Liver (tissue), 9 donors: ENCODE results near the gene SGSM1. TPM values are rescaled to one million over a fixed set of nuclear protein-coding genes. Genes with fewer than 3 reads are reported as not detected.

ENCODE experiments used
- DNase-seq: peaks from one replicate; pipeline ENCODE4 v3.0.0-alpha.2; 2017; ENCODE audit warnings: low spot score
- H3K27ac ChIP-seq, 2 donors: one replicate each; pipeline ENCODE4 v1.7.0; 2013; ENCODE audit warnings: inconsistent platforms in 2 of 2, low read length in 2 of 2, control low read depth in 1 of 2, low read depth in 1 of 2, mild to moderate bottlenecking in 1 of 2
- H3K27me3 ChIP-seq, 4 donors: one replicate each; pipeline versions ENCODE4 v1.6.1 to v1.7.0; 2013; ENCODE audit warnings: low read length in 3 of 4, inconsistent platforms in 1 of 4, mild to moderate bottlenecking in 1 of 4, moderate library complexity in 1 of 4; ENCODE audit not compliant: control insufficient read depth in 4 of 4, insufficient read depth in 4 of 4
- H3K36me3 ChIP-seq, 4 donors: one replicate each; pipeline versions ENCODE4 v1.6.1 to v1.7.0; 2013; ENCODE audit warnings: low read length in 3 of 4, mild to moderate bottlenecking in 3 of 4, low read depth in 1 of 4, moderate library complexity in 1 of 4; ENCODE audit not compliant: control insufficient read depth in 4 of 4, insufficient read depth in 3 of 4
- H3K4me1 ChIP-seq, 4 donors: one replicate each; pipeline versions ENCODE4 v1.6.1 to v1.7.0; 2013; ENCODE audit warnings: low read length in 3 of 4, mild to moderate bottlenecking in 3 of 4, moderate library complexity in 1 of 4; ENCODE audit not compliant: control insufficient read depth in 4 of 4, insufficient read depth in 4 of 4
- H3K4me3 ChIP-seq, 3 donors: one replicate each; pipeline versions ENCODE4 v1.6.1 to v1.7.0; 2013; ENCODE audit warnings: low read length in 3 of 3, control low read depth in 1 of 3, low read depth in 1 of 3, mild to moderate bottlenecking in 1 of 3
- H3K9ac ChIP-seq, 2 donors: one replicate each; pipeline ENCODE4 v1.7.0; 2013; ENCODE audit warnings: low read length in 2 of 2, mild to moderate bottlenecking in 2 of 2, moderate library complexity in 2 of 2, control low read depth in 1 of 2, low read depth in 1 of 2
- H3K9me3 ChIP-seq, 4 donors: one replicate each; pipeline versions ENCODE4 v1.6.1 to v1.7.0; 2013; ENCODE audit warnings: low read length in 3 of 4; ENCODE audit not compliant: control insufficient read depth in 4 of 4
- EGR1 ChIP-seq, 2 donors: IDR thresholded peaks; 2 replicates each; pipeline ENCODE4 v1.6.1; 2016 to 2018; ENCODE audit warnings: antibody characterized with exemption in 2 of 2, low read depth in 2 of 2
- FOXA1 ChIP-seq: IDR thresholded peaks from 2 replicates; pipeline ENCODE4 v1.6.1; 2016; ENCODE audit warnings: antibody characterized with exemption
- FOXA2 ChIP-seq: IDR thresholded peaks from 2 replicates; pipeline ENCODE4 v1.6.1; 2016; ENCODE audit warnings: antibody characterized with exemption
- GABPA ChIP-seq, 2 donors: IDR thresholded peaks in 1 of 2; conservative IDR thresholded peaks in 1 of 2; 2 replicates each; pipeline ENCODE4 v1.6.1; 2016; ENCODE audit warnings: antibody characterized with exemption in 2 of 2, mild to moderate bottlenecking in 1 of 2, moderate library complexity in 1 of 2
- HNF4A ChIP-seq, 2 donors: conservative IDR thresholded peaks; 2 replicates each; pipeline ENCODE4 v1.6.1; 2016; ENCODE audit warnings: antibody characterized with exemption in 2 of 2, mild to moderate bottlenecking in 2 of 2
- JUND ChIP-seq, 2 donors: IDR thresholded peaks; 2 replicates each; pipeline ENCODE4 v1.6.1; 2016; ENCODE audit warnings: antibody characterized with exemption in 2 of 2
- NR2F2 ChIP-seq: IDR thresholded peaks from 2 replicates; pipeline ENCODE4 v1.6.1; 2016; ENCODE audit warnings: antibody characterized with exemption
- RAD21 ChIP-seq, 2 donors: IDR thresholded peaks; 2 replicates each; pipeline ENCODE4 v1.6.1; 2016; ENCODE audit warnings: antibody characterized with exemption in 2 of 2, mild to moderate bottlenecking in 2 of 2
- RXRA ChIP-seq, 2 donors: IDR thresholded peaks; 2 replicates each; pipeline ENCODE4 v1.6.1; 2017 to 2018; ENCODE audit warnings: antibody characterized with exemption in 2 of 2, mild to moderate bottlenecking in 1 of 2
- SP1 ChIP-seq: IDR thresholded peaks from 2 replicates; pipeline ENCODE4 v1.6.1; 2018; ENCODE audit warnings: antibody characterized with exemption, mild to moderate bottlenecking
- TAF1 ChIP-seq: conservative IDR thresholded peaks from 2 replicates; pipeline ENCODE4 v1.6.1; 2016; ENCODE audit warnings: antibody characterized with exemption, mild to moderate bottlenecking
- YY1 ChIP-seq: IDR thresholded peaks from 2 replicates; pipeline ENCODE4 v1.6.1; 2016; ENCODE audit warnings: antibody characterized with exemption, mild to moderate bottlenecking
- WGBS: extraction: QIAGEN DNeasy Blood & Tissue Kit; methylation state at CpG from one replicate; pipeline ENCODE4 v1.1.7; 2013; 5-methylcytosine and 5-hydroxymethylcytosine counted together
- polyA plus RNA-seq, 2 donors: library from polyadenylated mRNA; stranded (reverse) in 1 of 2; unstranded in 1 of 2; fragments of 200-250 nt in 1 of 2; fragments of >200 nt in 1 of 2; fragmentation: Nextera tagmentation in 1 of 2; extraction: Ambion mirVana in 1 of 2; gene quantifications; one replicate each; pipeline versions ENCODE4 v1.2.1 to v1.2.3, GENCODE V29; 2013 to 2015
- total RNA-seq, 2 donors: library from RNA; depleted of rRNA; stranded (reverse); fragments of >200 nt; gene quantifications; one replicate each; pipeline ENCODE4 v1.2.3, GENCODE V29; 2014
- TF ChIP-seq, protein P1 (sequence below): IDR thresholded peaks from 2 replicates; pipeline ENCODE4 v1.6.1; 2016; ENCODE audit warnings: antibody characterized with exemption
- TF ChIP-seq, protein P2 (sequence below): fragments of 150-350 bp; IDR thresholded peaks from 2 replicates; pipeline ENCODE4 v1.5.1; 2017; ENCODE audit warnings: improper control_type of control experiment, low read depth, low read length; ENCODE audit not compliant: missing input control
- TF ChIP-seq, protein P3 (sequence below): IDR thresholded peaks from 2 replicates; pipeline ENCODE4 v1.6.1; 2016; ENCODE audit warnings: antibody characterized with exemption
- donor health status: healthy.
- donor health status: healthy.
- donor health status: healthy.
- donor health status: healthy.
- donor health status: healthy.

SGSM1 gene
- total and polyA plus RNA-seq, 4 donors: 0.08 to 0.51 (median 0.21) TPM

DNA sequence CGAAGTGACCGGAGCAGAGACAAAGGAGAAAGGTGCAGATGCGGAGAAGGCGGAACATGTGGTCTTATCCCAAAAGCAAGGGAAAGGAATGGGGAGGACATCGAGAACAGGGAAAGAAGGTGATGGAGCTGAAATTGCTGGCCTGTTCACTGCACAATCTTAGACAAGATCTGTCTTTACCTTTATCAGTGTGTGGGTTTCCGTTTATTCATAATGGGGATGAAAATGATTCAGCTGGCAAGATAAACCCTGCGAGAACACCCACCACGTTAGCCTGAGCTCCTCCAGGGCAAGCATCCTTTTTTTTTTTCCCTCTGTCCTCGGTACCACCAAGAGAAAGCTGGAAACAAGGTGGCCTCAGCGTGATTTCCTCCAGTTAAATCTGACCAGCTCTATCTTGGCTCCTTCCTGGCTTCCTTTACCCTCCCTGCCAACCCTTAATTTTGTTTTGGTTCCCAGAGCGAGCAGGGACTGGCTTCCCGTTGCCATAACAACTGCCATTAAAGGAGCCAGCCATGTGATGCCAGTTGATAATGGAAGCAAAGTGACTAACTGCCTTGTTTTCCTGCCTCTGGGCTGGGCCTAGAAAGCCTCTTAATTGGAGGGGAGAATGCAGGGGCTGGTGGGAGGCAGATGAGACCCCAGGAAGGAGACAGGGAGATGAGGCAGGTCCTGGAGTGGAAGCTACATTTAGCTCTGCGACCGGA is 4.2 kb downstream of the SGSM1 start:
- Histone ChIP-seq H3K4me3 (no peak overlapping the region), H3K9me3 (no peaks in the 10 kb centered on the region), H3K27me3 (no peaks in the 10 kb centered on the region), H3K9ac (no peak overlapping the region), H3K4me1 (peaks cover 0 to 5% (median 1%) of the 10 kb centered on the region in 4 donors), H3K27ac (no peak overlapping the region), H3K36me3 (no peaks in the 10 kb centered on the region)
- DNase-seq: no peak
- 84% methylated on average over 14 of the region's 14 CpGs for WGBS
- TF ChIP-seq HNF4A (conservative IDR thresholded peaks at IDR 0.05) (no peak), EGR1 (IDR thresholded peaks at IDR 0.05; ENCODE audit: low read depth in 2 of 2) (no peak), SP1 (no peak), TAF1 (no peak), FOXA1 (no peak), RXRA (IDR thresholded peaks at IDR 0.05) (no peak), YY1 (no peak)
- TF ChIP-seq, protein P1, sequence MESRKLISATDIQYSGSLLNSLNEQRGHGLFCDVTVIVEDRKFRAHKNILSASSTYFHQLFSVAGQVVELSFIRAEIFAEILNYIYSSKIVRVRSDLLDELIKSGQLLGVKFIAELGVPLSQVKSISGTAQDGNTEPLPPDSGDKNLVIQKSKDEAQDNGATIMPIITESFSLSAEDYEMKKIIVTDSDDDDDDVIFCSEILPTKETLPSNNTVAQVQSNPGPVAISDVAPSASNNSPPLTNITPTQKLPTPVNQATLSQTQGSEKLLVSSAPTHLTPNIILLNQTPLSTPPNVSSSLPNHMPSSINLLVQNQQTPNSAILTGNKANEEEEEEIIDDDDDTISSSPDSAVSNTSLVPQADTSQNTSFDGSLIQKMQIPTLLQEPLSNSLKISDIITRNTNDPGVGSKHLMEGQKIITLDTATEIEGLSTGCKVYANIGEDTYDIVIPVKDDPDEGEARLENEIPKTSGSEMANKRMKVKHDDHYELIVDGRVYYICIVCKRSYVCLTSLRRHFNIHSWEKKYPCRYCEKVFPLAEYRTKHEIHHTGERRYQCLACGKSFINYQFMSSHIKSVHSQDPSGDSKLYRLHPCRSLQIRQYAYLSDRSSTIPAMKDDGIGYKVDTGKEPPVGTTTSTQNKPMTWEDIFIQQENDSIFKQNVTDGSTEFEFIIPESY: no peak

DNA sequence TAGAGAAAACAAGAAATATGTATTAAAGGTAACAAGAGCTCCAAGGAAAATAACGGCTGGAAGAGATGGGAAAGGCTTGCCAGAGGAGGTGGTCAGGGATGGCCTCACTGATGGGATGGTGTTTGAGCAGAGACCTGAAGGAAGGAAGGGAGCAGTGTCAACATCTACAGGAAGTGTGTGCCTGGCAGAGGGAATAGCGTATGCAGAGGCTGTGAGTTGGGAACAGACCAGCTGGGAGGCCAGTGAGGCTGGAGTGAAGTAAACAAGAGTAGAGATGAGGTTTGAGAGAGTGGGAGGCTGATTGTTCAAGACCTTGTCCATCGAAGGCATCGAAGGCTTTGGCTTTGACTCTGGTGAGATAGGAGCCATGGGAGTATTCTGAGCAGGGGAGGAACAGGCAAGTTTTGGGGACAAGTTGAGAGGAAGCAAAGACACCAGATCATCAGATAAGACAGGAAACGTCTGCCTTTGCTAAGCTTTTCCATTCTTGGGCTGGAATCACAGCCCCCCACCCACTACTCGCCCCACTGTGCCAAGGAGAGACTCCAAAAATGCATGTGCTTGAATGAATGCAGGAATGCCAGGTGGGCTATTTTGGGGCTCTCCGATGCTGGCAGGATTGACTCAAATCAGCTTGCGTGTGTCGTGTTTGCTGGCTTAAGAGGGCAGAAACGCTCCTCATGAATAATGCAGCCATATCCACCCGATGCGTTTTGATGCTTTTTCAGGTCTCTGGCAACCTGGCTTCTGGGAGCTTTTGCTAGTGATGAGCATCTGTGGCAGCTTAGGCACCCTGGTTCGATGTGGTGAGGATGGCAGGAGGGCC is 7.2 kb downstream of the SGSM1 start:
- WGBS: 77% methylated on average over 13 of the region's 13 CpGs
- H3K9me3 ChIP-seq: no peaks in the 10 kb centered on the region
- H3K27ac ChIP-seq: no peak overlapping the region
- no peak overlapping the region for H3K4me3 ChIP-seq
- no peak for DNase-seq
- TF ChIP-seq, protein P2, sequence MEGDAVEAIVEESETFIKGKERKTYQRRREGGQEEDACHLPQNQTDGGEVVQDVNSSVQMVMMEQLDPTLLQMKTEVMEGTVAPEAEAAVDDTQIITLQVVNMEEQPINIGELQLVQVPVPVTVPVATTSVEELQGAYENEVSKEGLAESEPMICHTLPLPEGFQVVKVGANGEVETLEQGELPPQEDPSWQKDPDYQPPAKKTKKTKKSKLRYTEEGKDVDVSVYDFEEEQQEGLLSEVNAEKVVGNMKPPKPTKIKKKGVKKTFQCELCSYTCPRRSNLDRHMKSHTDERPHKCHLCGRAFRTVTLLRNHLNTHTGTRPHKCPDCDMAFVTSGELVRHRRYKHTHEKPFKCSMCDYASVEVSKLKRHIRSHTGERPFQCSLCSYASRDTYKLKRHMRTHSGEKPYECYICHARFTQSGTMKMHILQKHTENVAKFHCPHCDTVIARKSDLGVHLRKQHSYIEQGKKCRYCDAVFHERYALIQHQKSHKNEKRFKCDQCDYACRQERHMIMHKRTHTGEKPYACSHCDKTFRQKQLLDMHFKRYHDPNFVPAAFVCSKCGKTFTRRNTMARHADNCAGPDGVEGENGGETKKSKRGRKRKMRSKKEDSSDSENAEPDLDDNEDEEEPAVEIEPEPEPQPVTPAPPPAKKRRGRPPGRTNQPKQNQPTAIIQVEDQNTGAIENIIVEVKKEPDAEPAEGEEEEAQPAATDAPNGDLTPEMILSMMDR: no peak
- TF ChIP-seq, protein P3, sequence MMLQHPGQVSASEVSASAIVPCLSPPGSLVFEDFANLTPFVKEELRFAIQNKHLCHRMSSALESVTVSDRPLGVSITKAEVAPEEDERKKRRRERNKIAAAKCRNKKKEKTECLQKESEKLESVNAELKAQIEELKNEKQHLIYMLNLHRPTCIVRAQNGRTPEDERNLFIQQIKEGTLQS: no peak
- TF ChIP-seq EGR1 (IDR thresholded peaks at IDR 0.05; ENCODE audit: low read depth in 2 of 2) (no peak), SP1 (no peak), RXRA (IDR thresholded peaks at IDR 0.05) (no peak), GABPA (IDR thresholded peaks at IDR 0.05 in 1 of 2, conservative IDR thresholded peaks at IDR 0.05 in 1 of 2) (no peak), FOXA2 (no peak), RAD21 (IDR thresholded peaks at IDR 0.05) (no peak), NR2F2 (no peak), YY1 (no peak), TAF1 (no peak), HNF4A (conservative IDR thresholded peaks at IDR 0.05) (no peak), JUND (IDR thresholded peaks at IDR 0.05) (no peak)
- TF ChIP-seq, protein P1: no peak
- no peak overlapping the region for H3K9ac ChIP-seq
- H3K4me1 ChIP-seq: peaks cover 0 to 2% (median 0%) of the 10 kb centered on the region in 4 donors
- no peaks in the 10 kb centered on the region for H3K36me3 ChIP-seq
- H3K27me3 ChIP-seq: no peaks in the 10 kb centered on the region
